ENCODE results near the gene TYRP1. TPM values are rescaled to one million over a fixed set of nuclear protein-coding genes. Genes with fewer than 3 reads are reported as not detected.

TYRP1 gene
- total and polyA plus RNA-seq, 8 donors = 0.18 to 4.7 (median 2.2) TPM; not detected in 4

GRCh38 chr9:12684974-12685373, 8.2 kb upstream of the TYRP1 start:
- Histone ChIP-seq H3K27me3 (no peaks in the 10 kb centered on the region), H3K9me3 (no peaks in the 10 kb centered on the region), H3K27ac (no peak overlapping the region), H3K36me3 (no peaks in the 10 kb centered on the region), H3K4me1 (no peaks in the 10 kb centered on the region), H3K4me3 (no peak overlapping the region)
- WGBS, 5 donors = 45 to 62% (median 54%) methylated on average over 1 of the region's 1 CpG
- TF ChIP-seq, protein P1, sequence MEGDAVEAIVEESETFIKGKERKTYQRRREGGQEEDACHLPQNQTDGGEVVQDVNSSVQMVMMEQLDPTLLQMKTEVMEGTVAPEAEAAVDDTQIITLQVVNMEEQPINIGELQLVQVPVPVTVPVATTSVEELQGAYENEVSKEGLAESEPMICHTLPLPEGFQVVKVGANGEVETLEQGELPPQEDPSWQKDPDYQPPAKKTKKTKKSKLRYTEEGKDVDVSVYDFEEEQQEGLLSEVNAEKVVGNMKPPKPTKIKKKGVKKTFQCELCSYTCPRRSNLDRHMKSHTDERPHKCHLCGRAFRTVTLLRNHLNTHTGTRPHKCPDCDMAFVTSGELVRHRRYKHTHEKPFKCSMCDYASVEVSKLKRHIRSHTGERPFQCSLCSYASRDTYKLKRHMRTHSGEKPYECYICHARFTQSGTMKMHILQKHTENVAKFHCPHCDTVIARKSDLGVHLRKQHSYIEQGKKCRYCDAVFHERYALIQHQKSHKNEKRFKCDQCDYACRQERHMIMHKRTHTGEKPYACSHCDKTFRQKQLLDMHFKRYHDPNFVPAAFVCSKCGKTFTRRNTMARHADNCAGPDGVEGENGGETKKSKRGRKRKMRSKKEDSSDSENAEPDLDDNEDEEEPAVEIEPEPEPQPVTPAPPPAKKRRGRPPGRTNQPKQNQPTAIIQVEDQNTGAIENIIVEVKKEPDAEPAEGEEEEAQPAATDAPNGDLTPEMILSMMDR (IDR thresholded peaks at IDR 0.05) = no peak
- TF ChIP-seq EP300 (IDR thresholded peaks at IDR 0.05) (no peak), POLR2A (IDR thresholded peaks at IDR 0.05) (no peak), POLR2AphosphoS5 (IDR thresholded peaks at IDR 0.05) (no peak)
- intact Hi-C loops (cut with DNase I; ENCODE audit: low total_unique reads) = no loop called here
- DNase-seq = no peak

GRCh38 chr9:12689233-12689632, 4.0 kb upstream of the TYRP1 start:
- Histone ChIP-seq H3K27me3 (no peaks in the 10 kb centered on the region), H3K36me3 (no peaks in the 10 kb centered on the region), H3K4me3 (no peak overlapping the region), H3K27ac (no peak overlapping the region), H3K9me3 (no peaks in the 10 kb centered on the region), H3K4me1 (no peaks in the 10 kb centered on the region)
- intact Hi-C loops (cut with DNase I; ENCODE audit: low total_unique reads) = no loop called here
- no peak for TF ChIP-seq POLR2A (IDR thresholded peaks at IDR 0.05)
- no peak for TF ChIP-seq POLR2AphosphoS5 (IDR thresholded peaks at IDR 0.05)
- TF ChIP-seq EP300 (IDR thresholded peaks at IDR 0.05) = no peak
- TF ChIP-seq, protein P1 (IDR thresholded peaks at IDR 0.05) = no peak
- no peak for DNase-seq
- 55 to 77% (median 71%) methylated on average over 1 of the region's 1 CpG for WGBS, 5 donors

DNA sequence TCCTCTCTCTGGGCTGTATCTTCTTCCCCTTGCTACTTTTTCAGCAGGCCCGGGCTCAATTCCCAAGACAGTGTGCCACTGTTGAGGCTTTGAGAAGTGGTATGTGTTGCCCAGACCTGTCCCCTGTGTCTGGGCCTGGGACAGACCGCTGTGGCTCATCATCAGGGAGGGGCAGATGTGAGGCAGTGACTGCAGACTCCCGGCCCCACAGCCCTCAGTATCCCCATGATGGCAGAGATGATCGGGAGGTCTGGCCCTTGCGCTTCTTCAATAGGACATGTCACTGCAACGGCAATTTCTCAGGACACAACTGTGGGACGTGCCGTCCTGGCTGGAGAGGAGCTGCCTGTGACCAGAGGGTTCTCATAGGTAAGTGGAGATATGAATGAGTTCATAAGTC, 828 bp downstream of the TYRP1 start:
- H3K27ac ChIP-seq = no peak overlapping the region
- H3K27me3 ChIP-seq = no peaks in the 10 kb centered on the region
- TF ChIP-seq POLR2AphosphoS5 (IDR thresholded peaks at IDR 0.05) (no peak), POLR2A (IDR thresholded peaks at IDR 0.05) (no peak), EP300 (IDR thresholded peaks at IDR 0.05) (no peak)
- TF ChIP-seq, protein P1 (IDR thresholded peaks at IDR 0.05) = no peak
- DNase-seq = no peak
- intact Hi-C loops (cut with DNase I; ENCODE audit: low total_unique reads) = no loop called here
- H3K4me3 ChIP-seq = no peak overlapping the region
- H3K9me3 ChIP-seq = no peaks in the 10 kb centered on the region
- no peaks in the 10 kb centered on the region for H3K36me3 ChIP-seq
- 93 to 98% (median 94%) methylated on average over 8 of the region's 8 CpGs for WGBS, 5 donors
- peaks cover 0 to 28% (median 13%) of the 10 kb centered on the region in 4 donors for H3K4me1 ChIP-seq

DNA sequence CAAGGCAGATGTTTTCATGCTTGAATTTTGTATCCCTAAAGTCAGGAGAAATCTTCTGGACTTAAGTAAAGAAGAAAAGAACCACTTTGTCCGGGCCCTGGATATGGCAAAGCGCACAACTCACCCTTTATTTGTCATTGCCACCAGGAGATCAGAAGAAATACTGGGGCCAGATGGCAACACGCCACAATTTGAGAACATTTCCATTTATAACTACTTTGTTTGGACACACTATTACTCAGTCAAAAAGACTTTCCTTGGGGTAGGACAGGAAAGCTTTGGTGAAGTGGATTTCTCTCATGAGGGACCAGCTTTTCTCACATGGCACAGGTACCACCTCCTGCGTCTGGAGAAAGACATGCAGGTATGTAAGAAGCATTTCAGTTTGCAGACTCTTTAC, 2.3 kb downstream of the TYRP1 start:
- WGBS, 5 donors = 40 to 59% (median 45%) methylated on average over 4 of the region's 4 CpGs

More for the DNA sequence above, 2.3 kb downstream of the TYRP1 start:
- intact Hi-C loops (cut with DNase I; ENCODE audit: low total_unique reads) = no loop called here
- Histone ChIP-seq H3K9me3 (no peaks in the 10 kb centered on the region), H3K27ac (no peak overlapping the region), H3K4me3 (no peak overlapping the region), H3K27me3 (no peaks in the 10 kb centered on the region), H3K4me1 (peaks cover 0 to 28% (median 13%) of the 10 kb centered on the region in 4 donors), H3K36me3 (no peaks in the 10 kb centered on the region)
- TF ChIP-seq EP300 (IDR thresholded peaks at IDR 0.05) = no peak
- TF ChIP-seq, protein P1 (IDR thresholded peaks at IDR 0.05) = no peak
- TF ChIP-seq POLR2A (IDR thresholded peaks at IDR 0.05) = no peak
- no peak for TF ChIP-seq POLR2AphosphoS5 (IDR thresholded peaks at IDR 0.05)
- peak in 1 of 2 donors; percentile 26 for DNase-seq

Measured in stomach (tissue), 9 donors.